GM21529 (cell line): Measurements from ENCODE around the gene MFSD2A.
"Not testable (repeated sequence)": the region's sequence is repeated elsewhere in the genome, so short reads cannot be mapped to it uniquely, and the experiment has no call there.

ENCODE experiments used
- ATAC-seq: cut with Tn5 transposase; IDR thresholded peaks from one replicate; pipeline ENCODE4 v1.9.1; 2021; ENCODE audit not compliant: unreplicated experiment

The MFSD2A gene

DNA sequence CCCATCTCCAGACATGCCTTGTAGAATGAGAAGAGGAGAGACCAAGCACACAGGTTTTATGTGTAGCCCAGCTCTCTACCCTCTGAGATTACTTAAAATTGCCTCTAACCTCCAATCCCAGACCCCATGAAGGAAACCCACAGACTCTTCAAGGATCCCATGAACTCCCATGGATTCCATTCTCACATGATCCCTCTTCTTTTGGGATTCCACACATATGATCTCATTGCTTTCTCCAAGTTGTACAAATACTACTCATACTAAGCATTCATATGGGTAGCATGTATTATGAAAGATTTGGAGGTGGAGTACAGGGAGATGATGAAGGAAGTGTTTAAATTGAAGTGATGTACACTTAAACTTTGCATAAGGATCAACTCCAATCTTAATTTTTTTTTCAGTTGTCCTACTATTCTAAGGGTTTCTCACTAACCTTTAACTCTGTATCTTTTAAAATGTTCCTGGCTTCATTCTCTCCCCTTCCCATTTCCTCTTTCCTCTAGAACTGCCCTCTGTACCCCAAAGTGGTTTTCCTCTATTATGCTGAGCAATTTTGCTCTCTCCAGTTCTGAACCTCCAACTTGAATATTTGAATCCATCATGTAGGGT lies 41.6 kb downstream of the MFSD2A start:
- no peak for ATAC-seq

DNA sequence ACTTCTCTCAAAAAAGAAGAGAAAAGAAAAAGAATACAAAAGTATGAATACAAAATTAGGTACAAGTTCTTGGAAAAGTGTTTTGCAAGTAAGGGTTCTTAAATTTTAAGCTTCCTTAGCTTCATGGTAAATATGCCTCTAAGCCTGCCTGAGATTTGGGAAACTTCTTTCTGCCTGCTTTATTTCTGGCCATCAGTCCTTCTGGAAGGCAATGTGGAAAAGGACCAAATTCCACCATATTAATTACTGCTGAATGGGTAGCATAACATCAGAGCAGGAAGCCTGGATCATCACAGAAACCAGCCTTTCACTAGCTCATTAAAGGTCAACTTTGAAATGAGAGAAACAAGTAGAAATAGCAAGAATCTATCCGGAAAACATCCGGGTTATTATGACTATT lies 46.5 kb downstream of the MFSD2A start:
- ATAC-seq: no peak

DNA sequence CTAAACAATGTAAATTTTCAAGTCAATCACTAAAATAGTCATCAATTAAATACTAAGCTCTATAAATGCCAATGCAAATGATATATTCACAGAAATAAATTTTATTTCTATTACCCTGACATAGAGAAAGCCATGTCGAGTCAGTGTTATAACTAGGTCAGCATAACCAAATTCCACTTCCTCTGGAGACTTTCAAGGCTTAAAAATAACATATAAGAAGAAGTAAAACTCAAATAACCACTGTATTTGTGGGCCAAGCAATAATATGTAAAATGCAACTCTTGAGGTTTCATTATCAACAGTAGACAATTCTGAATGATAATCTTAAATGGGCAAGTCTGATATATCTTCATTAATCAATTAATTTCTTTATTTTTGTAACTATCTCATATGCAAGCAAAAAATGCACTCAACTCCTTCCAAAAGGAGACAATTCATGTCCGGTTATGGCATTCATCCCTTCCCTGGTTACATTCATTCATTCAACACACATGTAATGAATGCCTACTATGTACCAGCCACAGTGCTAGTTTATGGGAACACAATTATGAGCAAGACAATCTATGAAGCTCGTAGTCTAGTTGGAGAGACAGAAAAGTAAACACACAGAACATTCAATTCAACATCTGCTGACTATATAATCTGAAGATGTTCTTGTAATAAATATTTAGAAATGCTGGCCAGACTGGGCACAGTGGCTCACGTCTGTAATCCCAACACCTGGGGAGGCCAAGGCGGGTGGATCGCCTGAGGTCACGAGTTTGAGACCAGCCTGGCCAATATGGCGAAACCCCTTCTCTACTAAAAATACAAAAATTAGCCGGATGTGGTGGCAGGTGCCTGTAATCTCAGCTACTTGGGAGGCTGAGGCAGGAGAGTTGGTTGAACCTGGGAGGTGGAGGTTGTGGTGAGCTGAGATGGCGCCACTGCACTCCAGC lies 48.5 kb downstream of the MFSD2A start:
- ATAC-seq: peak; percentile 84

DNA sequence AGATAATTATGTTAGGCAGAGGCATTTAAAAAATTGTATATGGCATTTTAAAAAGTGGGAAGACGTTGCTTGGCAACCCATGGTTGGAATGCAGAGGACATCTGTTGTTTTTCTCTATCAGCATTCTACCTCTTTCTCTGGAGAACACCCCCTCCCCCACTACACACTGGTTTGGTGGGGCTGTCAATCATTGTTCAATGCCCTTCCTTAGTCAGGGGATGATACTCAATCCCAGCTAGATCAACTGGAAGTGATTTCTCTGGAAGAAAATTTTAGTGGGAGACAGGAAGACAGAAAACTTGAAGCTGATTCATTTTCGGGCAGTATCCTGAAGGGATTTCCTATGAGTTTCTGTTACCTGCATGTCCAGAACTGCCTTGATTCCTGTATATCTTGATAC lies 49.9 kb downstream of the MFSD2A start:
- ATAC-seq: no peak

DNA sequence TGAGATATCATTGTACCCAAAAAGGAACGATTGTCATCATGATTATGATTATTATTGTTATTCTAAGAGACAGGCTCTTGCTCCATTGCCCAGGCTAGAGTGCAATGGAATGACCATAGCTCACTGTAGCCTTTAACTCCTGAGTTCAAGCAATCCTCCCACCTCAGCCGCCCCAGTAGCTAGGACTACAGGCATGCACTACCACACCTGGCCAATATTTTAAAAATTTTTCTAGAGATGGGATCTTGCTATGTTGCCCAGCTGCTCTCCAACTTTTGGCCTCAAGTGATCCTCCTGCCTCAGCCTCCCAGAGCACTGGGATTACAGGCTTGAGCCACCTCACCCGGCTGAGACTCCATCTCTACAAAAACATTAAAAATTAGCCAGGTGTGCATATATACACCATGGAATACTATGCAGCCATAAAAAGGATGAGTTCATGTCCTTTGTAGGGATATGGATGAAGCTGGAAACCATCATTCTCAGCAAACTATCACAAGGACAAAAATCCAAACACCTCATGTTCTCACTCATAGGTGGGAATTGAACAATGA lies 52.6 kb downstream of the MFSD2A start:
- not testable (repeated sequence) for ATAC-seq

DNA sequence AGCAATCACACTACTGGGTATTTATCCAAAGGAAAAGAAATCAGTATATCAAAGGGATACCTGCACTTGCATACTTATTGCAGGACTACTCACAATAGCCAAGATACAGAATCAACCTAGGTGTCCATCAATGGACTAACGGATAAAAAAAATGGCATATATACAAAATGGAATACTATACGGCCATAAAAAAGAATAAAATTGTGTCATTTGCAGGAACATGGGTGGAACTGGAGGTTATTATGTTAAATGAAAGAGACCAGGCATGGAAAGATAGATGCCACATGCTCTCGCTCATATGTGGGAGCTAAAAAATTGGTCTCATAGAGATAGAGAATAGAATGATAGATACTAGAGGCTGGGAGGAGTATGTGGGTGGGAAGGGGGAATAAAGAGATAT lies 56.3 kb downstream of the MFSD2A start:
- ATAC-seq: no peak

DNA sequence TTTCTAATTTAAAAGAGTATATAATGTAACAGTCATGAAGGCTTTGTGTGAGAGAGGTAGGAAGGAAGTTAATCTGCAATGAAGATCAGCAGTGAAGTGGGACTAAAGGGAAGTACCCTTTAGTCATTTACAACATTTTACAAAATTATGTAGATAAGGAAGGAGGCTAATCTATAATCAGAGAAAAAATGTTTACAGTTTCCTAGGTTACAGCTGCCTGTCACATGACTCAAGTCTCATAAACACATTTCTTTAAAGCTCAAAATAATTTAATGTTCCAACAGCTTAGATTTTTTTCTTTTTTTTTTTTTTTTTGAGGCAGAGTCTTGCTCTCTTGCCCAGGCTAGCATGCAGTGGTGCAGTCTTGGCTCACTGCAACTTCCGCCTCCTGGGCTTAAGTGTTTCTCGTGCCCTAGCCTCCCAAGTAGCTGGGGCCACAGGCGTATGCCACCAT lies 59.3 kb downstream of the MFSD2A start:
- no peak for ATAC-seq

DNA sequence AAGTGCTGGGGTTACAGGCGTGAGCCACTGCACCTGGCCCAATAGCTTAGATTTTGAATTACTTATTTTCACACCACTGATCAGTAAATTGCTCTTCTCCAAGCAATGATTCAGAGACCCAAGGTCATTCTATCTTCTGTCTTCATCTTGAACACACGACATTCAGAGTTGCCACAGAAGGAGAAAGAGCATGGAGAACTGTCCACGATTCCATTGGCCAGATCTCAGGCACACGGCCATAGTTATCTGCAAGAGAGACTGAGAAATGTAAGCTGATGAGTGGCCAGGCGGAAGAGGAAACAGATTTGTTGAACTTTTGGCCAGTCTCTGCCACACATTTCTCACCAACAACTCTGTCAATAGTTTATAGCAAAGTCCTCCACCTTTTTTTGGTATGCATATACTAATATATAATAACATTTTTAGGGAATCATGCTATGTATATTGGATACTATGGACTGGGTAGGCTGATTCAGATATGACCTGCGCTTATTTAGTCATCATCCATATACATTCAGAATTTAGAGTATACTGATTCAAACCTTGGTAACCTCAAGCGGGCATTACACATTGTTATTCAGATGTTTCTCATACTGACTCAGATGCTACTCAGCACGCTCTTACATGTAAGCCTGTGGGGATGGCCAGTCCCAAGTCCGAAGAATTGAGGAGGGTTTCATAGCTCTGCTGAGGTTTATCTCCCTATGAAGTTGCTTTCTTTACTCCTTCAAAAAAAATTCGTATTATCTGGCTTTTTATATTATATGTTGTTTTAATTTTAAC lies 60.1 kb downstream of the MFSD2A start:
- no peak for ATAC-seq

DNA sequence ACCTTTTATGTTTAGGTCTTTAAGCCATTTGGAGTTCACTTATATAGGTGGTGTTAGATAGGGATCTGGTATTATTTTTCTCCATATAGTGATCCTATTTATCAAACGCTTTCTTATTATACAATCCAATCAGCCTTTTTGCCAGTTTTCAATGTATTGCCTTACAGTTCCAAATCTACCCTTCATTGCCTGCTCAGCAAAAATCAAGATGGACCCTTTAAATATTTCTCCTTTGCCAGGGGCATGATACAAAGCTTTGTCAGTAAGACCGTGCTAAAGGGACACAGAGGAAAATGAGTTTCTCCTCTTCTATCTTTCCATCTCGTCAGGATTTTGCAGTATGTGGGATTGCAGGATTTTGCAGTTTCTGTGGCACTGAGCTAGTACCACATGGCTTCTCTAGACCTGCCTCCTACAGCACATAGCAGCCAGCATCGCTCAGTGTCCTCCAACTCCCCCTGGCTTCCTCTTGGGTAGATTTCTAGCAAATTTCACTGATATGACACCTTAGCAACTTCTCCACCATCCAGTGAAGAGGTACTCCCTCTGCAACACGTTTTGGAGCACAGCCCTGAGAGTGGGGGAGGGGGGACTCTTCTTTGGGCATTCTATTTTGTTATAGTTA lies 63.1 kb downstream of the MFSD2A start:
- ATAC-seq: no peak
